Fibroblast of the conjunctiva (primary cell): Measurements from ENCODE around the gene ZFC3H1.
"Not testable (repeated sequence)": the region's sequence is repeated elsewhere in the genome, so short reads cannot be mapped to it uniquely, and the experiment has no call there.

Source experiments
- DNase-seq: peaks from one replicate; pipeline ENCODE4 v3.0.0-alpha.2; 2010; ENCODE audit warnings: low read depth

The ZFC3H1 gene, protein sequence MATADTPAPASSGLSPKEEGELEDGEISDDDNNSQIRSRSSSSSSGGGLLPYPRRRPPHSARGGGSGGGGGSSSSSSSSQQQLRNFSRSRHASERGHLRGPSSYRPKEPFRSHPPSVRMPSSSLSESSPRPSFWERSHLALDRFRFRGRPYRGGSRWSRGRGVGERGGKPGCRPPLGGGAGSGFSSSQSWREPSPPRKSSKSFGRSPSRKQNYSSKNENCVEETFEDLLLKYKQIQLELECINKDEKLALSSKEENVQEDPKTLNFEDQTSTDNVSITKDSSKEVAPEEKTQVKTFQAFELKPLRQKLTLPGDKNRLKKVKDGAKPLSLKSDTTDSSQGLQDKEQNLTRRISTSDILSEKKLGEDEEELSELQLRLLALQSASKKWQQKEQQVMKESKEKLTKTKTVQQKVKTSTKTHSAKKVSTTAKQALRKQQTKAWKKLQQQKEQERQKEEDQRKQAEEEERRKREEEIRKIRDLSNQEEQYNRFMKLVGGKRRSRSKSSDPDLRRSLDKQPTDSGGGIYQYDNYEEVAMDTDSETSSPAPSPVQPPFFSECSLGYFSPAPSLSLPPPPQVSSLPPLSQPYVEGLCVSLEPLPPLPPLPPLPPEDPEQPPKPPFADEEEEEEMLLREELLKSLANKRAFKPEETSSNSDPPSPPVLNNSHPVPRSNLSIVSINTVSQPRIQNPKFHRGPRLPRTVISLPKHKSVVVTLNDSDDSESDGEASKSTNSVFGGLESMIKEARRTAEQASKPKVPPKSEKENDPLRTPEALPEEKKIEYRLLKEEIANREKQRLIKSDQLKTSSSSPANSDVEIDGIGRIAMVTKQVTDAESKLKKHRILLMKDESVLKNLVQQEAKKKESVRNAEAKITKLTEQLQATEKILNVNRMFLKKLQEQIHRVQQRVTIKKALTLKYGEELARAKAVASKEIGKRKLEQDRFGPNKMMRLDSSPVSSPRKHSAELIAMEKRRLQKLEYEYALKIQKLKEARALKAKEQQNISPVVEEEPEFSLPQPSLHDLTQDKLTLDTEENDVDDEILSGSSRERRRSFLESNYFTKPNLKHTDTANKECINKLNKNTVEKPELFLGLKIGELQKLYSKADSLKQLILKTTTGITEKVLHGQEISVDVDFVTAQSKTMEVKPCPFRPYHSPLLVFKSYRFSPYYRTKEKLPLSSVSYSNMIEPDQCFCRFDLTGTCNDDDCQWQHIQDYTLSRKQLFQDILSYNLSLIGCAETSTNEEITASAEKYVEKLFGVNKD (N-terminal part only)

DNA sequence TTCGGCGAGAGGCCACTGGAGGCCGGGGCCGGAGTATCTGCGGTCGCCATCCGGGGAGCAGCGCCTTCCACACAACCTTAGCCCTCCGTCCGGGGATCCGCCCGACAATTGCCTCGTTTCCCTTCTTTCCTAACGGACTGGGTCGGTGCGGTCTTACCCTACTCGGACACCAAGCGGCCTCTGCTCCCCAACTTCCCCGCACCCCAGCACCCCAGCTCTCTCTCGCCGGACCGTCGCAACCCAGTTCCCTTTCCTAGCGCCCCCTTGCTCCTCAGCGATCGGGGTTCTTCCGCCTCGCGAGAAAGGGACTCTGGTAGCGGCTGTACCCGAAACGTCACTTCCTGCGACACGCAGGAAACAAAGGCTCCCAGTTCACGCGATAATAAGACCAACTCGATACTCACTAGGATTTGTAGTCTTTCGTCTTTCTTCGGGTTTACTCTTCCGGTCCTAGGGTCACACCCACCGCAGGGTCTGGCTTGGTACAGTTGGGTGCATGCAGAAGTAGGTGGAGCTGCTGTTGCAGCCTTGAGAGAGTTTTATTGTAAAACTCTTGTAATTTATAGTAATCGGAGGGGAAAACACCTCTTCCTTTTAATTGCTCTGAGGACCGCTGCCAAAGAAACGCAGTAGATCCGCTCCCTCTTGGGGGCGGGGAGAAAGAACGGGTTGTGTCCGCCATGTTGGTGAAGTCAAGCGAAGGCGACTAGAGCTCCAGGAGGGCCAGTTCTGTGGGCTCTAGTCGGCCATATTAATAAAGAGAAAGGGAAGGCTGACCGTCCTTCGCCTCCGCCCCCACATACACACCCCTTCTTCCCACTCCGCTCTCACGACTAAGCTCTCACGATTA lies at the start of gene ZFC3H1, which contains the start of gene THAP2:
ZFC3H1 (minus strand) TSS at position 288 of the 850 bp plus-strand sequence; CDS start at position 50, 238 bp downstream.
THAP2 (plus strand) TSS at position 741 of the 850 bp plus-strand sequence. CDS start 209 bp downstream, outside the sequence.
- DNase-seq: peak; percentile 99

- DNase-seq: peak; percentile 37
Measured at GRCh38 chr12:71710276-71711125, 46.9 kb upstream of the ZFC3H1 start.

- no peak for DNase-seq
Measured at GRCh38 chr12:71708658-71709057, 45.0 kb upstream of the ZFC3H1 start.

DNA sequence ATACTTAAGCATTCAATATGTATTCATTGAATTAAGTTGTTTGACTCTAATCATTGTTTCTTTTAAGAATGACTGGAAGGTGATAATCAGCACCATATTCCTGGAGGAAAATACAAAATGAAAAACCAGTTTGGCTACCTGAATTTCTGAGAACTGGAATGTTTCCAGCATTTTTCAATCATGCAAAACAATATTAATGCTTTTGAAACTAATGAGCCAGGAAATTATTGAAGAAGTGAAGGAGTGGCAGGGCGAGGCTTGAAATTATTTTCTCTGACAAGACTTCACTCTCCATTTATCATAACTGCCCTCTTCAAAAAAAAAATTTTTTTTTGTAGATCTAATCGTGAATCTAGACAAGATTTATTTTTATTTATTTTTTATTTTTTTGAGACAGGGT lies 41.3 kb upstream of the ZFC3H1 start:
- no peak for DNase-seq

GRCh38 chr12:71703206-71703605 lies 39.6 kb upstream of the ZFC3H1 start:
- DNase-seq: no peak

DNA sequence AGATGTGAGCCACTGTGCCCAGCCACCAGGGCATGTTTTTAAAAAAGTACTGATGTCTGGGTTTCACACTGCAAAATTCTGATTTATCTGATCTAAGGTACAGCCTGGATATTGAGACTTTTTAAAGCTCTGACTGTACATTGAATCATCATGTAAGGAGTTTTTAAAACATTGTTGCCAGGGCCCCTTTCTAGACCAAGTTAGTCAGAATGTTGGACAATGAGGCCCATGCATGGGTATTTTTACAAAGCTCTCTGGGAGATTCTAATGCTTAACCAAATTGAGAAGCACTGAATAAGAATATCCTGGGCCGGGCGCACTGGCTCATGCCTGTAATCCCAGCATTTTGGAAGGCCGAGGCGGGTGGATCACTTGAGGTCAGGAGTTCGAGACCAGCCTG lies 38.9 kb upstream of the ZFC3H1 start:
- no peak for DNase-seq

DNA sequence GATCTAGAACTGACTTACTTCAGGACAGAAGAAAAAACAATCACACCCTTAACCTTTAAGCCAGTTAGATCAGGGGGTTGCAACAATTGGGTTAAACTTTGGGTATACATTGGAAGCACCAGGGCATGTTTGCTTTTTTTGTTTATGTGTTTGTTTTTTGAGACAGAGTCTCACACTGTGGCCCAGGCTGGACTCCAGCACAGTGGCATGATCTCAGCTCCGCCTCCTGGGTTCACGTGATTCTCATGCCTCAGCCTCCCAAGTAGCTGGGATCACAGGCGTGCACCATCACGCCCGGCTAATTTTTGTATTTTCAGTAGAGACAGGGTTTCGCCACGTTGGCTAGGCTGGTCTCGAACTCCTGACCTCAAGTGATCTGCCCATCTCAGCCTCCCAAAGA lies 38.5 kb upstream of the ZFC3H1 start:
- not testable (repeated sequence) for DNase-seq

DNA sequence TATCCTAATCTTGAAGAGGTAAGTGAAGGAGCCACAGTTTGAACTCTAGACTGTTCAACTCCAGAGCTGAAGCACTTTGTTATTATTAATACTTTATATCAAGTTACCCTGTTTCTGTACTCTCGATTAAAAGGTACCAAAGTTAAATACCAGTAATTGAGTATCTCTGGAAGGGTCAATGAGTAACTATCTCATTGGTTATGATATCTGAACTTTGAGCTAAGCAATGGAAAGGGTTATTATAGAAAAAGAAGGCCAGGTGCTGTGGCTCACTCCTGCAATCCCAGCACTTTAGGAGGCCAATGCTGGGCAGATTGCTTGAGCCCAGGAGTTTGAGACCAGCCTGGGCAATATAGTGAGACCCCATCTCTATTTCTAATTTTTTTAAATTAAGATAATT lies 32.1 kb upstream of the ZFC3H1 start:
- no peak for DNase-seq

DNA sequence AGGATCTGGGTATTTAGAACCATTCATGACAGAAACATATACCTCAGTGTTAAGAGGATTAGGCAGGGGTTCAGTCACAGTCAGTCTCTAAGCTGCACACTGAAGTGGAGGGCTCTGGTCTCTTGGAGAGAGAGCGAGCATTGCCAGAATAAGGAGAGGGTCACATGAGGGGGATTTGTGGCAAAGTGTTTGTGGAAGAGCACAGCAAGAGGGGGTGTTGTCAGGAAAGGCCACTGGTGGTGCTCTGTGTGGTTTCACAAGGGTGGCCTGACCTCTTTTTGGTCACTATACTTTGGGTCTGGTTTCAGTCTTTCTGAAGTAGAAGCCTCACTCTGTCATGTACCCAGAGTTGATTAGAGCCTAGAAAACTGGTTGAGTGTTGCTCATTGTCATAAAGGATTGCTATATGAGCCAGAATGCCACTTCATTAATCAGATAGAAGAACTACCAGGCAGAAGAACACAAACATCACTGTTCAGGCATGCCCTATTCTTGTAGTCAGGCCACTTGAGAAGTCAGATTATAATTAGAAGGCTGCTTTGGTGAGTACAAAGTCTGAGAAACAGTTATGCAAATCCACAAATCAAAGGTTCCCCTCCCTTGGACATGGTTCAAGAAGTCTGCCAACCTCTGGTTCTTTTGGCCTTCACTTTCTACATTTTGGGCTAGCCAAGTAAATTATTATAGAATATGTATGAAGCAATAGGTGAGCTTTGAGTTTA lies 30.6 kb upstream of the ZFC3H1 start:
- DNase-seq: no peak

- DNase-seq: not testable (repeated sequence)
Measured at GRCh38 chr12:71693651-71694050, 30.0 kb upstream of the ZFC3H1 start.

GRCh38 chr12:71693126-71693525 lies 29.5 kb upstream of the ZFC3H1 start:
- DNase-seq: no peak

- no peak for DNase-seq
Measured at GRCh38 chr12:71691504-71692129, 28.0 kb upstream of the ZFC3H1 start.

DNA sequence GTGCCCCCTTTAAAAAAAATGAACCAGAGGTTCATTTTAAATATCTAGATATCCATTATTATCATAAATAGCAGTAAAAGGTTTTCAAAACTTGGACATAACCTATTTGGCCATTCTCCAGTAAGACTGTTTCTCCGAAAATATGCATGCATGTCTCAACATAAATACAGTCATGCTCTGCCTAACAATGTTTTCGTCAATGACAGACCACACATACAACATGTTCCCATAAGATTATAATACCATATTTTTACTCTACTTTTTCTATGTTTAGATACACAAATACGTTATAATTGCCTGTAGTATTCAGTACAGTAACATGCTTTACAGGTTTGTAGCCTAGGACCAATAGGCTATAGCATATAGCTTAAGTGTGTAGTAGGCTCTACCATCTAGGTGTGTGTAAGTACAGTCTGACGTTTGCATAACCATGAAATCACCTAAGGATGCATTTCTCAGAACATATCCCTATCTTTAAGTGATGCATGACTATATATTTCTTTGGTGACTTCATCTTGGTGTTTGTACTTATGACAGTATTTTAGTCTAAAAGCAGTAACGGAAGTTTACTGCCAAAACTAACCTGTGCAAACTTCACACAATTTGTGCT lies 25.4 kb upstream of the ZFC3H1 start:
- DNase-seq: no peak

DNA sequence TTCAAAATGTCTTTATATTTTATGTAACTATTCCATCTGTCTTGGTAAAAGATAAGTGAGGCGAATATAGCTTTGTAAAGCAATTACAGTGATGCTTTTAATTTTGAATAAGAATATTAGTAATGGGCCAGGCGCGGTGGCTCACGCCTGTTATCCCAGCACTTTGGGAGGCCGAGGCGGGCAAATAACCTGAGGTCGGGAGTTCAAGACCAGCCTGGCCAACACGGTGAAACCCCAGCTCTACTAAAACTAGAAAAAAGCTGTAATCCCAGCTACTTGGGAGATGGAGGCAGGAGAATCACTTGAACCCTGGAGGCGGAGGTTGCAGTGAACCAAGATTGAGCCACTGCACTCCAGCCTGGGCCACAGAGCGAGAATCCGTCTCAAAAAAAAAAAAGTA lies 23.5 kb upstream of the ZFC3H1 start:
- not testable (repeated sequence) for DNase-seq

GRCh38 chr12:71686658-71687025 lies 23.0 kb upstream of the ZFC3H1 start:
- no peak for DNase-seq

DNA sequence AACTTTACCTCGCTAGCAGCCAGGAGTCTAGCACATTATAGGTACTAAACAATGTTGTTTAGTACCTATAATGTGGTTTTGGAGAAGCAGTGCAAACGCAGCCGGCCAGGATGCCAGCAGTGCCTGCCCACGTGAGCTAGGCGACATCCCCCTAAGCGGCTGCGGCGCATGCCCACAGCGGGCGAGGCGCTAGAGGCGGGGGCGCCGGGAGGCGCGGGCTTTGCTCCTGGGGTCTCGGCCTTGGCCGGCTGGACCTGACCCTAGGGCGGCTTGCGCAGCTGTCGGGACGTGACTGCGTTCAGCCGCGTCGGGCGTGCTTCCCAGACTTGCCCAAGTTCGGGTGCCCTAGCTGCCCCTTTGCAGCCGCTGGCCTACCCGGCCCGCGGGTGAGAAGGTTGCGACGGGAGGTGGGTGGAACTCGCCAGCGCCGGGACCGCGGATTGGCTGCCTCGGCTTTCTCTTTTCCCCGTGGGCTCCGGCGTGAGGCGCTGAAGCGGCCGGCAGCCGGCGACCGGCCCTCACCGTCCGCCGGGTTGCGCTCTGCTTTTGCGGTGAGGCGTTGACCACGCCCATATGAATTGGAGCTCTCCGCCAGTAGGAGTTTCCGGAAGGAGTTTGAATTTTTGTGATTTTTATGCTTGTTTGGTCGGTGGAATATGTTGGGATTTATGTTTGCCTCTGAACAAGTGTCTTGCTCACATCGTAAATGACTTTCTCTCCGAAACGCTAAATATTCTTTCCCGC lies 22.4 kb upstream of the ZFC3H1 start, which contains the start of gene TMEM19:
TMEM19 (plus strand) TSS at position 169 of the 744 bp plus-strand sequence. CDS start 599 bp downstream, outside the sequence.
- peak; percentile 75 for DNase-seq

GRCh38 chr12:71685312-71685906 lies 21.8 kb upstream of the ZFC3H1 start:
- no peak for DNase-seq
